ENCODE results near the gene SRRD. TPM values are rescaled to one million over a fixed set of nuclear protein-coding genes. Genes with fewer than 3 reads are reported as not detected.

SRRD gene
- total and polyA plus RNA-seq, 7 donors, result 4.4 to 17.4 (median 10.0) TPM

DNA sequence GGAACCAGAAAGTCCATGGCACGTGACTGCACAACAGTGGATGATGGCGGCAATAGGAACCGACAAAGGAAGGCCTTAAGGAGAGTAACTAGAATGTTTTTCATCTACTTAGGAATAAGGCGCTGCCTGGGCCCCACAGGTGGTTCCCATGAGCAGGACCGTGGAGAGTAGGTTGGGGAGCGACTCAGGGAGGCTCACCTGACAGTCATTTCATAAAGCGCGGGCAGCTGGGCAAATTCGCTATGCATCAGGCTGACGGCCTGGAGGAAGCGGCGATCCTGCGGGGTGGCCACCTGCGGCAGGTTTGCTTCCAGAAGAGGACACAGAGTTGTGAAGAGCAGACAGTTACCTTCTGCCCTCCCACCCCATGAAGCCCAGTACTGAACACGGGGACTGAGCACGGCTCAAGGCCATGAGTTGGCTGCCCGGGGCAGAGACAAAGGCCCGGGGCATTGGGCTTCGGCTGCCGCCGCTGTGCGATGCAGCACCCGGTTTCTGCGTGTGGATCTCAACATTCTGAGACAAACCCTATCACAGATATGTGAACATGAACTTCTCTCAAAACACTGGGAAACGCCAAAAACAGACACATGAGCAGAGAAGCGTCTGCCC, 25.9 kb upstream of the SRRD start:
- intact Hi-C loops (cut with DNase I), result no loop called here
- 95 to 96% methylated on average over 26 of the region's 26 CpGs for WGBS, 2 donors
- TF ChIP-seq EP300 (IDR thresholded peaks at IDR 0.05) (no peak), POLR2AphosphoS5 (IDR thresholded peaks at IDR 0.05) (no peak), POLR2A (IDR thresholded peaks at IDR 0.05) (no peak), CTCF (IDR thresholded peaks at IDR 0.05) (no peak)

GRCh38 chr22:26460202-26460601, 23.5 kb upstream of the SRRD start:
- H3K27ac ChIP-seq, result no peak overlapping the region
- intact Hi-C loops (cut with DNase I), result loop anchor here (5.0 kb wide), 1 partner anchor 43 kb away; no protein-coding TSS in a partner anchor
- WGBS, 2 donors, result 85 to 89% methylated on average over 6 of the region's 6 CpGs
- no peaks in the 10 kb centered on the region for H3K27me3 ChIP-seq
- DNase-seq, result no peak
- H3K4me3 ChIP-seq, result no peak overlapping the region
- TF ChIP-seq POLR2AphosphoS5 (IDR thresholded peaks at IDR 0.05) (no peak), EP300 (IDR thresholded peaks at IDR 0.05) (no peak), POLR2A (IDR thresholded peaks at IDR 0.05) (no peak), CTCF (IDR thresholded peaks at IDR 0.05) (no peak)
- H3K9me3 ChIP-seq, result no peaks in the 10 kb centered on the region
- peaks cover 0 to 31% (median 15%) of the 10 kb centered on the region in 4 donors for H3K4me1 ChIP-seq
- H3K36me3 ChIP-seq, result peaks cover 15 to 88% (median 34%) of the 10 kb centered on the region in 4 donors

More for the DNA sequence above, 25.9 kb upstream of the SRRD start:
- Histone ChIP-seq H3K4me1 (peaks cover 0 to 20% (median 8%) of the 10 kb centered on the region in 4 donors), H3K36me3 (peaks cover 5 to 83% (median 35%) of the 10 kb centered on the region in 4 donors), H3K27ac (no peak overlapping the region), H3K9me3 (no peaks in the 10 kb centered on the region), H3K4me3 (no peak overlapping the region), H3K27me3 (no peaks in the 10 kb centered on the region)
- no peak for DNase-seq

DNA sequence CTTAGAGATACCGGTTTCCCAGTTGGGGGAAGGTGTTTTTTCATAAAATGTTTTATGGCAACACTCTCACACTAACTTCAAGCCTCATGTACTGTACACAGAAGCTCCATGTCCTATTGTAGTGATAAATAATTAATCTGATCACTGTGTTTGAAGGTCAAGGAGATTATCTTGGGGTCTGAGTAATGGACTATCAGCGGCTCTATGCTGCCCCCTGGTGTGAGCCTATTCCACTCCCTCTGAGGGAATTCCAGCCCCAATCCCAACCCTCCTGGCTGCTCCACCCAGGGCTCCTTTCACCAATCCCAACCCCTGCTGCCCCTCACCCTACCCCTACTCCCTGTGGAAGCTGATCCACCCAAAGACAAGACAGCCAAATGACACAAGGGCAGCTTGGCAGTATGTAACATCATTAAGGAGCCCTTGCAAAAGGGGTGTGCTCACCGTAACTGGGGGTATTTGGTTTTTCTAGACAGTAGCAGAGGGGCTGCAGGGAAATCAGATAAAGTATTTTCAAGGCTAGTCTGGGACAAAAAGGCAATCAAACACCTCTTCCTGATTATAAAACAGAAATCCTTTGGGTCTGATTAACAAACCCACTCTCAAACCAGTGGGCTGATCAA, 22.4 kb upstream of the SRRD start:
- no peak overlapping the region for H3K27ac ChIP-seq
- H3K4me1 ChIP-seq, result peaks cover 0 to 31% (median 15%) of the 10 kb centered on the region in 4 donors
- intact Hi-C loops (cut with DNase I), result loop anchor here (1.0 to 5.0 kb wide), 2 partner anchors 44 to 62 kb away; no protein-coding TSS in a partner anchor
- TF ChIP-seq EP300 (IDR thresholded peaks at IDR 0.05) (no peak), CTCF (IDR thresholded peaks at IDR 0.05) (peak; percentile 58 to 81 (median 76))
- WGBS, 2 donors, result 33 to 42% methylated on average over 3 of the region's 3 CpGs
- H3K4me3 ChIP-seq, result no peak overlapping the region
- H3K27me3 ChIP-seq, result no peaks in the 10 kb centered on the region
- no peak for DNase-seq
- no peaks in the 10 kb centered on the region for H3K9me3 ChIP-seq
- H3K36me3 ChIP-seq, result peaks cover 20 to 90% (median 42%) of the 10 kb centered on the region in 4 donors

GRCh38 chr22:26462051-26462450, 21.6 kb upstream of the SRRD start:
- no peak overlapping the region for H3K4me3 ChIP-seq
- no peak for TF ChIP-seq POLR2AphosphoS5 (IDR thresholded peaks at IDR 0.05)
- TF ChIP-seq EP300 (IDR thresholded peaks at IDR 0.05), result no peak
- TF ChIP-seq CTCF (IDR thresholded peaks at IDR 0.05), result no peak
- no peak for TF ChIP-seq POLR2A (IDR thresholded peaks at IDR 0.05)
- no peaks in the 10 kb centered on the region for H3K9me3 ChIP-seq
- no peaks in the 10 kb centered on the region for H3K27me3 ChIP-seq
- no peak for DNase-seq
- no peak overlapping the region for H3K27ac ChIP-seq
- peaks cover 20 to 90% (median 41%) of the 10 kb centered on the region in 4 donors for H3K36me3 ChIP-seq
- intact Hi-C loops (cut with DNase I), result loop anchor here (5.0 kb wide), 1 partner anchor 45 kb away; no protein-coding TSS in a partner anchor
- 94 to 96% methylated on average over 5 of the region's 5 CpGs for WGBS, 2 donors
- peaks cover 0 to 31% (median 15%) of the 10 kb centered on the region in 4 donors for H3K4me1 ChIP-seq

Data from sigmoid colon (tissue), 7 donors.